K562 (cell line): ENCODE results near the gene CCDC27. TPM values are rescaled to one million over a fixed set of nuclear protein-coding genes. Genes with fewer than 3 reads are reported as not detected.

Source experiments
- CBFB ChIP-seq: sonication (generic); formaldehyde crosslinking; IDR thresholded peaks from 2 replicates; pipeline ENCODE4 v1.4.0; 2020; ENCODE audit warnings: mild to moderate bottlenecking, missing genetic modification reagents
- GATAD2B ChIP-seq: fragments of 450-650 bp; IDR thresholded peaks from 2 replicates; pipeline ENCODE4 v1.6.1; 2017; ENCODE audit warnings: mild to moderate bottlenecking, borderline replicate concordance
- LCOR ChIP-seq: sonication (generic); formaldehyde crosslinking; IDR thresholded peaks from 2 replicates; pipeline ENCODE4 v1.8.0; 2022; ENCODE audit warnings: mild to moderate bottlenecking, missing genetic modification reagents
- MCM7 ChIP-seq, 2 experiments: fragments of 450-650 bp; IDR thresholded peaks; 2 replicates each; pipeline ENCODE4 v1.6.1; 2016 to 2018
- MLLT1 ChIP-seq, 2 experiments: fragments of 450-650 bp; IDR thresholded peaks; 2 replicates each; pipeline ENCODE4 v1.6.1; 2016
- PURB ChIP-seq: sonication (generic); formaldehyde crosslinking; IDR thresholded peaks from 2 replicates; pipeline ENCODE4 v1.9.0; 2021; ENCODE audit warnings: low read depth, mild to moderate bottlenecking, missing genetic modification reagents
- RREB1 ChIP-seq: fragments of 250-450 bp; sonication (Bioruptor Pico); IDR thresholded peaks from 2 replicates; pipeline ENCODE4 v1.4.0; 2020
- TAF7 ChIP-seq: fragments of 450-650 bp; IDR thresholded peaks from 2 replicates; pipeline ENCODE4 v1.6.1; 2016; ENCODE audit warnings: missing genetic modification characterization, missing compliant biosample characterization
- THAP7 ChIP-seq: fragments of 250-450 bp; sonication (Bioruptor Pico); IDR thresholded peaks from 2 replicates; pipeline ENCODE4 v1.5.0; 2021
- TSHZ1 ChIP-seq: fragments of 250-450 bp; sonication (Bioruptor Pico); IDR thresholded peaks from 2 replicates; pipeline ENCODE4 v1.4.0; 2020; ENCODE audit warnings: mild to moderate bottlenecking, moderate library complexity
- USF1 ChIP-seq: sonication (generic); formaldehyde crosslinking; IDR thresholded peaks from 2 replicates; pipeline ENCODE4 v1.9.0; 2022; ENCODE audit warnings: mild to moderate bottlenecking, missing genetic modification reagents
- ZNF175 ChIP-seq: fragments of 200-800 bp; sonication (Bioruptor generic); IDR thresholded peaks from 2 replicates; pipeline ENCODE4 v1.6.1; 2016; ENCODE audit warnings: low read depth, mild to moderate bottlenecking, missing genetic modification characterization, missing compliant biosample characterization
- ZNF354B ChIP-seq: fragments of 250-450 bp; sonication (Bioruptor Pico); IDR thresholded peaks from 2 replicates; pipeline ENCODE4 v1.4.0; 2020
- ZNF766 ChIP-seq: fragments of 200-800 bp; sonication (Bioruptor generic); conservative IDR thresholded peaks from 2 replicates; pipeline ENCODE4 v1.6.1; 2016; ENCODE audit warnings: missing genetic modification characterization, missing compliant biosample characterization
- polyA plus RNA-seq, 8 experiments: library from polyadenylated mRNA; depleted of rRNA in 4 of 8; stranded (reverse) in 5 of 8; unstranded in 3 of 8; fragments of >200 nt; fragmentation: Nextera tagmentation in 2 of 8; fragmentation: Illumina TruSeq in 1 of 8; extraction: Ambion mirVana in 2 of 8; extraction: Trizol in 1 of 8; gene quantifications; 2 replicates each; pipeline versions ENCODE4 v1.2.1 to v1.2.3, GENCODE V29; 2011 to 2014; ENCODE audit warnings: inconsistent platforms in 1 of 8, missing spikeins in 1 of 8
- total RNA-seq, 7 experiments: library from RNA; depleted of rRNA in 6 of 7; stranded (reverse); fragments of >200 nt in 6 of 7; fragmentation: Illumina TruSeq in 2 of 7; extraction: Trizol in 2 of 7; gene quantifications; 2 replicates each; pipeline versions ENCODE4 v1.2.1 to v1.2.3, GENCODE V29; 2011 to 2021; ENCODE audit warnings: low replicate concordance in 1 of 7

CCDC27 gene
- total and polyA plus RNA-seq, 9 of the 15 experiments (the other 6 are each of a cell fraction or from before 2014, with no cell fraction given): 0.01 to 0.04 TPM; not detected in 7

GRCh38 chr1:3772027-3772714 lies 19.9 kb downstream of the CCDC27 start (continued):
- TF ChIP-seq RREB1 (CRISPR knock-in tag) (no peak), USF1 (CRISPR knock-in tag) (peak; percentile 65), PURB (CRISPR knock-in tag) (no peak), CBFB (CRISPR knock-in tag) (no peak), MLLT1 (IDR thresholded peaks at IDR 0.05) (no peak), TAF7 (tag) (no peak), ZNF354B (CRISPR knock-in tag) (no peak), THAP7 (CRISPR knock-in tag) (no peak), MCM7 (IDR thresholded peaks at IDR 0.05) (no peak), LCOR (no peak; the same call in 1 of the 2 replicates), ZNF766 (no peak), GATAD2B (peak; percentile 23), TSHZ1 (CRISPR knock-in tag) (no peak), ZNF175 (CRISPR knock-in tag) (no peak)
